Measurements from ENCODE around the gene FSTL3.
A peak's percentile ranks its signal among the peaks of the same experiment; 100 is the strongest.

FSTL3 gene

GRCh38 chr19:645912-646778 is 30.0 kb upstream of the FSTL3 start:
- no peak for DNase-seq

GRCh38 chr19:646779-647565 is 29.2 kb upstream of the FSTL3 start:
- DNase-seq: no peak

GRCh38 chr19:647566-648284 is 28.5 kb upstream of the FSTL3 start:
- DNase-seq: no peak

DNA sequence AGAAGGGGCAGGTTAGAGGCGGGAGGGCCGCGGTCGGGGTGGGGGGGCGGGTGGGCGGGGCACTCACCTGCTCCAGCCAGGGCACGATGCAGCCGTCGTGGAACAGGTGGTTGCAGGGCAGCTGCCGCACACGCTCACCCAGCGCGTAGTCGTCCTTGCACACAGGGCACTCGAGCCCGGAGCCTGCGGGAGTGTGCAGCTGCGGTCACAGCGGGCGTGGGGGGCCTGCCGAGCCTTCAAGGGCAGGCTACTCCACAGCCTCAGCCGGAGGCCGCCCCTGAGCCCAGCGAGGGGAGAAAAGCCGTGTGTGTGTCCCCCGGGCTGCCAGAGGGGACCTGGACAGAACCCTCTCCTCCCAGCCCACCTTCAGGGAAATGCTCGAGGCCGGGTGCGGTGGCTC is 27.9 kb upstream of the FSTL3 start:
- DNase-seq: no peak

DNA sequence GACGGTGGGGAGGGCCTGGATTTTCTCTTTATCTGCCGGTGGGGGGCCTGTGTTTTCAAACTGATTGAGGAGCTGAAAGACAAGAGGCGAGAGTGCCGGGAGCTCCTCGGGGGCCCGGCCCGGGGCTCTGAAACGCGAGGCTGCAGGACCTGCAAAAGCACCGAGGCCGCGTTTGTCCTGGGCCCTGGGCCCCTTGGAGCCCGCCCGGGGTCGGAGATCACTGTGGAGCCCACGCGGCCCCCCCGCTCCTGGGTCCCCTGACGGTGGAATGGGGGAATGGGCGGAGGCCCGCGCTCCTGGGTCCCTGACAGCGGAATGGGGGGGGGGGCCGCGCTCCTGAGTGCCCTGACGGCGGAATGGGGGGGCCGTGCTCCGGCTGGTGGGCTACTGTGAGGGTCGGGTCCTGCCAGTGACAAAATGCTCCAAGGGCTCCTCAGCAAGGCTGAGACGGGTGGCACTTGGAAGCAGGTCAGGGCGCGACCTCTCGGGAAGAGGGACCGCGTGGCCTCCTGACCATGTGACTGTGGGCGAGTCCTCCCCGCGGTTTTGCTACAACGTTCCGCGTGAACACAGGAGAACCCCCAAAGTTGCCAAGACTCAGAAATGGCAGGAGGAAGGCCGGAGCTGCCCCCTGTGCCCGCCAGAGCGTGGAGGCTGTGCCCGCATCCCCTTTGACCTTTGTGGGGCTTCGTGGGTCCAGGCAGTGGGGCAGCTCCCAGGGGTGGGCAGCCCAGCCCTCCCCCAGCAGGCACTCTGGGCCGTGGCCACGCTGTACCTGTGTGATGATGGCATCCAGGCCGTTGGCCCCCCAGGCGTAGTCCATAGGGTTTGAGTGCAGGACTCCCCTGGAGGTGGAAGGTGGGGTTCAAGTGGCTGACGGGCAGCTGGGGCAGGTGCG is 27.0 kb upstream of the FSTL3 start:
- DNase-seq: no peak

GRCh38 chr19:650121-650520 is 26.1 kb upstream of the FSTL3 start:
- no peak for DNase-seq

- no peak for DNase-seq
Observed at GRCh38 chr19:651114-651818, 24.9 kb upstream of the FSTL3 start.

DNA sequence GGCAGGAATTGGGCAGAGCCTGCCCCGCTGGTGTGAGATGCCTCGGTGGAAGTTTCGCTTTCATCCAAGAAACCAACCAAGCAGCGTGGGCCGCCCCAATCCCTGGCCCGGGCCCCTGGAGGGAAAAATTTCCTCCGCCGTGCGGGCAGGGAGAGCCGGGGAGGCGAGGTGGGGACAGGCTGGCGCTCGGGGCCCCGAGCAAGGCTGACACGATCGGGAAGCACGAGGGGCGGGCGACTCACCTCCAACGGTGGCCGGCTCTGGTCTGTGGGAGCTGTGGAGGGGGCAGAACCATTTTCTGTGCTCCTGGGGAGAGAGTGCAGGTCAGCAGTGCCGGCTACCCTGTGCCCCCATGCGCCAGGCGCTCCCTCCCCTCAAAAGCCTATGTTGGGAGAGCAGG is 24.2 kb upstream of the FSTL3 start:
- no peak for DNase-seq

GRCh38 chr19:652467-653389 is 23.5 kb upstream of the FSTL3 start:
- DNase-seq: no peak

- no peak for DNase-seq
Observed at GRCh38 chr19:653425-653824, 22.8 kb upstream of the FSTL3 start.

DNA sequence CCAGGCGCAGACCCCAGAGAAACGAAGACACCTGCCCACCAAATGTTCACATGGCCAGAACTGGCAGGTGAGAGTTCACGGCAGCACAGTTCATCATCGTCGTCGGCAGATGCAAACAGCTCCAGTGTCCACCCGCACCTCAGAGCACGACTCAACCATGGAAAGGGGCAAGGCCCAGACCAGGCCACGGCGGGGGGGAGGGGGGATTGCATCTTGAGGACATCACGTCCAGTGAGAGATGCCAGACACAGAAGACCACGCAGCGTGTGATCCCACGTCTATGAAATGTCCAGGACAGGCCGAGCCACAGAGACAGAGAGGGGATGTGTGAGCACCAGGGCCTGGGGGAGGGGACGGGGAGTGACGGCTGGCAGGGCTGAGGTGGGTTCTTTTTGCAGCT is 20.5 kb upstream of the FSTL3 start:
- no peak for DNase-seq

GRCh38 chr19:656751-657559 is 19.2 kb upstream of the FSTL3 start:
- DNase-seq: no peak

DNA sequence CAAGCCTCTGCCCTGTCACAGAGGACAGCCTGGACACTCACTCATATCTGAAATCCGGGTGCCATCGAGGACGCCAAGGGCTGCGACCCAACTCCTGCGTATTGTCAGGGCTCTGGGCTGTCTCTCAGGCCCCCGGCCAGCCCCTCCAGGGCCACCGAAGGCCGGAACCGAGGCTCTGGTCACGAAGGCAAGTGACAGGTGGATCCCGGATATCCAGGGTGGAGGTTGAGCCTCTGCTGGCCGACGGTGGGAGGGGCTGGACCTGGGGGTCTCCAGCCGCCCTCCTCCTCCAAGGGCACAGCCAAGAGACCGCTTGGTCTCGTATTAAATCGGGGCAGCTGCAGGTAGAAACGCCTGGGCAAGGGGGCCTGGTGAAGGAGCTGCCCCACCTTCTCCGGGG is 18.6 kb upstream of the FSTL3 start:
- DNase-seq: no peak

- no peak for DNase-seq
Observed at GRCh38 chr19:658059-658839, 17.9 kb upstream of the FSTL3 start.

- DNase-seq: peak; percentile 73
Observed at GRCh38 chr19:658916-659839, 17.0 kb upstream of the FSTL3 start.

- no peak for DNase-seq
Observed at GRCh38 chr19:660793-661426, 15.3 kb upstream of the FSTL3 start.

Measured in CD4-positive, alpha-beta T cell treated with Interleukin-10 for 1 hour (primary cell).